ENCODE results near the gene LRFN5. TPM values are rescaled to one million over a fixed set of nuclear protein-coding genes. Genes with fewer than 3 reads are reported as not detected.
"Not testable (repeated sequence)": the region's sequence is repeated elsewhere in the genome, so short reads cannot be mapped to it uniquely, and the experiment has no call there.

LRFN5 gene
- total RNA-seq, 1 donor from 2014 or later = 1.0 TPM

GRCh38 chr14:41891624-41892023 is 284.9 kb downstream of the LRFN5 start:
- DNase-seq (no peak), ATAC-seq (no peak)
- TF ChIP-seq CTCF (IDR thresholded peaks at IDR 0.05) = no peak
- Histone ChIP-seq H3K9me3 (no peaks in the 10 kb centered on the region), H3K4me3 (no peak overlapping the region), H3K27ac (no peak overlapping the region), H3K27me3 (no peaks in the 10 kb centered on the region), H3K36me3 (no peaks in the 10 kb centered on the region), H3K4me1 (no peaks in the 10 kb centered on the region)
- intact Hi-C loops (cut with DNase I) = no loop called here

GRCh38 chr14:41899416-41899815 is 292.7 kb downstream of the LRFN5 start:
- no peak overlapping the region for H3K4me3 ChIP-seq
- H3K27me3 ChIP-seq = no peaks in the 10 kb centered on the region
- ATAC-seq (no peak), DNase-seq (no peak)
- no peaks in the 10 kb centered on the region for H3K4me1 ChIP-seq
- TF ChIP-seq CTCF (IDR thresholded peaks at IDR 0.05) = no peak
- H3K9me3 ChIP-seq = no peaks in the 10 kb centered on the region
- no peaks in the 10 kb centered on the region for H3K36me3 ChIP-seq
- H3K27ac ChIP-seq = no peak overlapping the region
- intact Hi-C loops (cut with DNase I) = no loop called here

- no peak for TF ChIP-seq CTCF (IDR thresholded peaks at IDR 0.05)
- Histone ChIP-seq H3K9me3 (no peaks in the 10 kb centered on the region), H3K36me3 (no peaks in the 10 kb centered on the region), H3K27ac (no peak overlapping the region), H3K27me3 (no peaks in the 10 kb centered on the region), H3K4me3 (no peak overlapping the region), H3K4me1 (no peaks in the 10 kb centered on the region)
- no peak for DNase-seq
- ATAC-seq = no peak
- intact Hi-C loops (cut with DNase I) = no loop called here
Observed at GRCh38 chr14:41900644-41901043, 294.0 kb downstream of the LRFN5 start.

- intact Hi-C loops (cut with DNase I) = no loop called here
- no peak for TF ChIP-seq CTCF (IDR thresholded peaks at IDR 0.05)
- Histone ChIP-seq H3K27ac (no peak overlapping the region), H3K9me3 (no peaks in the 10 kb centered on the region), H3K36me3 (no peaks in the 10 kb centered on the region), H3K4me3 (no peak overlapping the region), H3K27me3 (no peaks in the 10 kb centered on the region), H3K4me1 (no peaks in the 10 kb centered on the region)
- ATAC-seq (no peak), DNase-seq (no peak)
Observed at GRCh38 chr14:41901089-41901488, 294.4 kb downstream of the LRFN5 start.

GRCh38 chr14:41905394-41905964 is 298.8 kb downstream of the LRFN5 start:
- intact Hi-C loops (cut with DNase I) = no loop called here
- Histone ChIP-seq H3K36me3 (no peaks in the 10 kb centered on the region), H3K4me3 (no peak overlapping the region), H3K9me3 (no peaks in the 10 kb centered on the region), H3K27me3 (no peaks in the 10 kb centered on the region), H3K4me1 (no peaks in the 10 kb centered on the region), H3K27ac (no peak overlapping the region)
- TF ChIP-seq CTCF (IDR thresholded peaks at IDR 0.05) = no peak
- DNase-seq (no peak), ATAC-seq (no peak)

GRCh38 chr14:41911155-41911554 is 304.5 kb downstream of the LRFN5 start:
- H3K4me1 ChIP-seq; intact Hi-C loops (cut with DNase I); H3K36me3 ChIP-seq; H3K4me3 ChIP-seq; DNase-seq; ATAC-seq; H3K9me3 ChIP-seq; H3K27me3 ChIP-seq; H3K27ac ChIP-seq: not testable (repeated sequence)
